Psoas muscle (tissue), 8 donors: Measurements from ENCODE around the gene PCK1. TPM values are rescaled to one million over a fixed set of nuclear protein-coding genes. Genes with fewer than 3 reads are reported as not detected.

Experiments used
- ATAC-seq, 4 donors: fragments of 200-7000 bp; cut with Tn5 transposase; one replicate each; pipeline ENCODE4 v1.9.1; 2020; ENCODE audit warnings: moderate library complexity in 3 of 4, mild to moderate bottlenecking in 2 of 4
- DNase-seq, 2 donors: peaks; one replicate each; pipeline ENCODE4 v3.0.0-alpha.2; 2020
- H3K27ac ChIP-seq: fragments of 200-600 bp; one replicate; pipeline ENCODE4 v1.8.0; 2022
- H3K27me3 ChIP-seq, 3 donors: fragments of 200-600 bp in 1 of 3; one replicate each; pipeline versions ENCODE4 v1.6.1 to v1.8.0; 2013 to 2022; ENCODE audit warnings: low read length in 2 of 3, mild to moderate bottlenecking in 2 of 3, moderate library complexity in 1 of 3; ENCODE audit not compliant: insufficient read depth in 3 of 3
- H3K36me3 ChIP-seq, 2 donors: fragments of 200-600 bp in 1 of 2; one replicate each; pipeline versions ENCODE4 v1.6.1 to v1.8.0; 2013 to 2022; ENCODE audit warnings: low read depth in 1 of 2, mild to moderate bottlenecking in 1 of 2, moderate library complexity in 1 of 2; ENCODE audit not compliant: insufficient read depth in 1 of 2
- H3K4me1 ChIP-seq: fragments of 200-600 bp; one replicate; pipeline ENCODE4 v1.8.0; 2022
- H3K4me3 ChIP-seq: fragments of 200-600 bp; one replicate; pipeline ENCODE4 v1.8.0; 2022; ENCODE audit warnings: mild to moderate bottlenecking
- H3K9me3 ChIP-seq: fragments of 200-600 bp; one replicate; pipeline ENCODE4 v1.8.0; 2022
- WGBS, 3 donors: extraction: QIAGEN DNeasy Blood & Tissue Kit; methylation state at CpG; one replicate each; pipeline versions ENCODE4 v1.1.6 to v1.1.7; 2013; 5-methylcytosine and 5-hydroxymethylcytosine counted together
- intact Hi-C, 2 donors: fragments of 100-400 bp; cut with DNase I; formaldehyde crosslinking; loops; one replicate each; pipeline versions ENCODE4 v1.11.0 to v1.14.2; 2022
- polyA plus RNA-seq, 3 donors: library from polyadenylated mRNA; stranded (reverse); fragments of 200-250 nt; gene quantifications; one replicate each; pipeline ENCODE4 v1.2.3, GENCODE V29; 2013
- total RNA-seq, 4 donors: library from RNA; stranded (reverse); fragmentation: NEBNext Ultra II Directional in 2 of 4; extraction: Animal tissue kit (Norgen Biotek cat#: 25700) in 2 of 4; gene quantifications; one replicate each; pipeline versions ENCODE4 v1.2.1 to v1.2.4, GENCODE V29; 2021 to 2023
- TF ChIP-seq, protein P1 (sequence below): fragments of 200-600 bp; IDR thresholded peaks from one replicate; pipeline ENCODE4 v1.8.0; 2022; ENCODE audit warnings: antibody characterized with exemption
- donor health status: healthy with polysubstance abuse.
- donor health status: DM: no; HTN: no; CAD: no; lungs with moderate emphysema.
- donor health status: Bipolar disorder and iron deficiency.
- donor health status: healthy.
- donor health status: DM: yes; HTN: yes; CAD: no.
- donor health status: DM: no; HTN: no; CAD: no.
- donor health status: DM: no; HTN: no; CAD: no.
- donor health status: DM: yes; HTN: yes; CAD: no.

The PCK1 gene
- total and polyA plus RNA-seq, 7 donors, result 0.24 to 0.81 (median 0.41) TPM

- Histone ChIP-seq H3K36me3 (no peaks in the 10 kb centered on the region), H3K4me3 (no peak overlapping the region), H3K27ac (no peak overlapping the region), H3K27me3 (no peaks in the 10 kb centered on the region), H3K9me3 (no peaks in the 10 kb centered on the region), H3K4me1 (no peaks in the 10 kb centered on the region)
- TF ChIP-seq, protein P1, sequence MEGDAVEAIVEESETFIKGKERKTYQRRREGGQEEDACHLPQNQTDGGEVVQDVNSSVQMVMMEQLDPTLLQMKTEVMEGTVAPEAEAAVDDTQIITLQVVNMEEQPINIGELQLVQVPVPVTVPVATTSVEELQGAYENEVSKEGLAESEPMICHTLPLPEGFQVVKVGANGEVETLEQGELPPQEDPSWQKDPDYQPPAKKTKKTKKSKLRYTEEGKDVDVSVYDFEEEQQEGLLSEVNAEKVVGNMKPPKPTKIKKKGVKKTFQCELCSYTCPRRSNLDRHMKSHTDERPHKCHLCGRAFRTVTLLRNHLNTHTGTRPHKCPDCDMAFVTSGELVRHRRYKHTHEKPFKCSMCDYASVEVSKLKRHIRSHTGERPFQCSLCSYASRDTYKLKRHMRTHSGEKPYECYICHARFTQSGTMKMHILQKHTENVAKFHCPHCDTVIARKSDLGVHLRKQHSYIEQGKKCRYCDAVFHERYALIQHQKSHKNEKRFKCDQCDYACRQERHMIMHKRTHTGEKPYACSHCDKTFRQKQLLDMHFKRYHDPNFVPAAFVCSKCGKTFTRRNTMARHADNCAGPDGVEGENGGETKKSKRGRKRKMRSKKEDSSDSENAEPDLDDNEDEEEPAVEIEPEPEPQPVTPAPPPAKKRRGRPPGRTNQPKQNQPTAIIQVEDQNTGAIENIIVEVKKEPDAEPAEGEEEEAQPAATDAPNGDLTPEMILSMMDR, result no peak
- WGBS, 3 donors, result 56 to 69% (median 57%) methylated on average over 5 of the region's 5 CpGs
- intact Hi-C loops, result no loop called here
- ATAC-seq (no peak), DNase-seq (no peak)
Observed at GRCh38 chr20:57517904-57518303, 43.0 kb upstream of the PCK1 start.

DNA sequence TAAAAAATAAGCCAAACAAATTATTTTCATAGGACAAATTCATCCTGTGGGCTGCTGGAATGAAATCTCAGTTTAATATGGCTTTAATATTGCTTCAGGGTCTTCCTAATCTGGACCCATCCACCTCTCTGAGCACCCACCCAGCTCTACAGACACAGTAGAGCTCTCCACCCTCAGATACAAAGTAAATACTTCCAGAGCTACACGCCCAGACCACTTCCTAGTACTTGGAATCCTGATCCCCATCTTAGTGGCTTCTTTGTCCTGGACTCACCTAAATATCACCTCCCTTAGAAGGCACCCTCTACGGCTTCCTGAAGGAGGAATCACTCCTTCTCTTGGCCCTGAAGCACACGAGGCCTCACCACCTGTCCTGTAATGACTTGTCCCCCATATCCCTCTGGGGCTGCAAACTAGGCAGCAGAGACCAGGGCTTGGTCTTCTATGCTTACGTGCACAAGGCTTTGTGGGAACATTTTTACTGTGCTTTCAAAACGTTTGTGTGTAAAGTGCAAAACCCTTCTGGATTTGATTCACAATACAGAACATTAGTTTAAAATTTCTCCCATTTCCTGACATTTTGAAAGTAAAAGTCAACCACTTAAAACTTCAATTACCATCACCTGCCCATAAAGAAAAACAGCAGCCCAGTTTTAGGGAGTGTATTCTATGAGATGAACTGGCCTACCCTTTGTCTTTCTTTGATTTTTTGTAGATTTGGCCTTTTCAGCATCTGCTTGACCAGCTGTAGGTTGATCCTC lies 38.4 kb upstream of the PCK1 start:
- DNase-seq, result no peak
- H3K9me3 ChIP-seq, result no peaks in the 10 kb centered on the region
- ATAC-seq, result no peak
- H3K4me3 ChIP-seq, result no peak overlapping the region
- intact Hi-C loops, result no loop called here
- no peaks in the 10 kb centered on the region for H3K4me1 ChIP-seq
- no peaks in the 10 kb centered on the region for H3K27me3 ChIP-seq
- no peaks in the 10 kb centered on the region for H3K36me3 ChIP-seq
- H3K27ac ChIP-seq, result no peak overlapping the region
- TF ChIP-seq, protein P1, result no peak
- WGBS, 3 donors, result 67 to 72% (median 69%) methylated on average over 5 of the region's 5 CpGs

- DNase-seq, result no peak
- 87 to 90% (median 89%) methylated on average over 11 of the region's 11 CpGs for WGBS, 3 donors
- no peaks in the 10 kb centered on the region for H3K9me3 ChIP-seq
- H3K36me3 ChIP-seq, result no peaks in the 10 kb centered on the region
- no peak overlapping the region for H3K4me3 ChIP-seq
- ATAC-seq, result no peak
- no peak overlapping the region for H3K27ac ChIP-seq
- intact Hi-C loops, result no loop called here
- TF ChIP-seq, protein P1, result no peak
- H3K27me3 ChIP-seq, result no peaks in the 10 kb centered on the region
- H3K4me1 ChIP-seq, result no peaks in the 10 kb centered on the region
Observed at GRCh38 chr20:57523782-57524181, 37.1 kb upstream of the PCK1 start.

DNA sequence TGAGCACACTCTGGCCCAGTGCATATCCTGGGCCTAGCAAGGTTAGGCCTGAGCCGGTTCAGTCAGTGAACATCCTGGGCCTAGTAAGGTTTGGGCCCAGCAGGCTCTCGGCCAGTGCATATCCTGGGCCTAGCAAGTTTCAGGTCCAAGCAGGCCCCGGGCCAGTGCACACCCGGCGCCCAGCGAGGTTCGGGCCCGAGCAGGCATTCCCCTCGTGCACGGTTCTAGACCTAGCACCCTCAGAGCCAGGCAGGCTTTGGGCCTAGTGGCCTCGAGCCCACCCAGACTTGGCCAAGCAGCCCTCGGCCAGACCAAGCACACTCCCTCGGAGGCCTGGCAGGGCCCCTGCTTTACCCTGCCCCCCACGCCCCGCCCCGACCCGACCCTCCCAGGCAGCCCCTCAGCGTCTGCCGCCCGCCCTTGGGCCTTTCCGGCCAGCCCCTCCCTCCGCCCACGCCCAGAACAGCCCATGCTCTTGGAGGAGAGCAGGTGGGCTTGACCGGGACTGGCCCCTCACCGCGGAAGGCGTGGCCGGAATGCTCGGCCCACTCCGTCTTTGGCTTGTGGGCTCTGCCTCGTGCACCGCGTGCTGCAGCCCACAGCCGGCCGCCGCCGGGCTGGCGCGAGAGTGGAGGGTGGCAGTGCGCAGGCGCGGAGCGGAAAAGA lies 36.3 kb upstream of the PCK1 start, which contains the start of gene CTCFL:
Gene CTCFL, minus strand, starts transcription at position 630 of the 666 bp plus-strand sequence. CDS start 935 bp downstream, outside the sequence.
- 88 to 91% (median 89%) methylated on average over 37 to 43 of the region's 43 CpGs for WGBS, 3 donors
- ATAC-seq (no peak), DNase-seq (no peak)
- no peaks in the 10 kb centered on the region for H3K9me3 ChIP-seq
- H3K36me3 ChIP-seq, result no peaks in the 10 kb centered on the region
- no peak within 1 kb of the TSS for H3K4me3 ChIP-seq
- H3K27me3 ChIP-seq, result no peaks in the 10 kb centered on the region
- H3K4me1 ChIP-seq, result no peaks in the 10 kb centered on the region
- intact Hi-C loops, result no loop called here
- TF ChIP-seq, protein P1, result no peak
- H3K27ac ChIP-seq, result no peak within 1 kb of the TSS
